SW480 (cell line): ENCODE measurements around the gene NXN.
A peak's percentile ranks its signal among the peaks of the same experiment; 100 is the strongest.
"Not testable (repeated sequence)": the region's sequence is repeated elsewhere in the genome, so short reads cannot be mapped to it uniquely, and the experiment has no call there.

Source experiments
- DNase-seq: peaks from one replicate; pipeline ENCODE4 v3.0.0-alpha.2; 2016; ENCODE audit warnings: low spot score

NXN gene

DNA sequence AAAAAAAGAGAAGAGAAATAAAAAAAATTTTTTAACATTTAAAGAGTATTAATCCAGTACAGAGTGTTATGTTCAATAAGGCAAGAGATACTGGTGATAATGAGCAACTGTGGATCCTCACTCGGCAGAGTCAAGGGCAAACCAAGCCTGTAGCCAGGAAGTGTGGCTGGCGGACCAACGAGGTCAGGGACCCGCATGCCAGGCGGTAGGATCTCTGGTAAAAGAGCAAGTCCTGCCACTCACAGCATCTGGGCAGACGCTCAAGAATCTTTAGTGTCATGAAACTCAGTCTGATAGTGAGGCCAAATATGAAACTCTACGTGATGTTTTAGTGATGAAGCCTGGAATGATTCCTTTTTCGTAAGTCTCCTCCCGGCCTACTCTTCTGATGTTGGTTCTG is 219.2 kb downstream of the NXN start:
- no peak for DNase-seq

DNA sequence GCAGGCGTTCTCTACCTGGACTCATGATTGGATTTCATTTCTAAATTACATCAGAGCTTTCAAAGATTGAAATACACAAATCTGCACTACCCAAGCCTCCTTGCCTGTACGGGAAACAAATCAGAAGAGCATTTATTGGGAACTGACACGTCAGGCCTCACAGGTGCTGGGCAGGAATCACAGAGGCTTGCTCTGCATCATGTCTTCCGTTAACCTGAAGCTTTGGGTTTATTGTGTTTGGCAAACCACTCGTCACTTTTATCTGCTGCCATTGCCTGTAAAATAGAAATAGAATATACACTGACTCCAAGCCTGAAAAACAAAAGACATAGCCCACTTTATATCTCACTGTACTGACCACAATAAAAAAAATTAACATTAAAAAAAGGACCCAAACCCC is 219.6 kb downstream of the NXN start:
- no peak for DNase-seq

DNA sequence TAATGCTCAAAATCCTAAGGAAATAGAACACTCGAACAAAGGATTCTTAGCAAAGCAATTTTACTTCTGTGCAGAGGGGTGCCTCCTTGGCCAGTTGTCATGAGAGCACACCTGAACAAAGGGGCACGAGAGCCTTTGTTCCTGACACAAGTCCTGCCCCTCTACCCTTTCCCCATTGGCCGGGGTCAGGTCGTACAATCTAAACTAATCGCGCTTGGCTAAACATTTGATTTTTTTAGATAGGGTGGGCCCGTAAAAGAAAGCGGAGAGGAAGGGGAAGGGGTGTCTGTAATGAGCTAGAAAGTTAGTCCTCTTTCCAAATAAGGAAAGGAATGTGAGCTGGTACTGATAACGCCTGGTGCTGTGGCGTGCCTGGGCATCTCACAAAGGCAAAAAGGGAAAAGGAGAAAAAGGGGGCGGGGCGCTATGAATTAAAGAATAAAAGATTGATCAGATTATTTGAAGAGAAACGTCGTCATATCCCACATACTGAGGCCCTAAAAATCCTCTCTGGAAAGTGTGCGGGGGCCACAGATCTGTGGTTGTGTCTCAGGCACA is 223.5 kb downstream of the NXN start:
- not testable (repeated sequence) for DNase-seq

DNA sequence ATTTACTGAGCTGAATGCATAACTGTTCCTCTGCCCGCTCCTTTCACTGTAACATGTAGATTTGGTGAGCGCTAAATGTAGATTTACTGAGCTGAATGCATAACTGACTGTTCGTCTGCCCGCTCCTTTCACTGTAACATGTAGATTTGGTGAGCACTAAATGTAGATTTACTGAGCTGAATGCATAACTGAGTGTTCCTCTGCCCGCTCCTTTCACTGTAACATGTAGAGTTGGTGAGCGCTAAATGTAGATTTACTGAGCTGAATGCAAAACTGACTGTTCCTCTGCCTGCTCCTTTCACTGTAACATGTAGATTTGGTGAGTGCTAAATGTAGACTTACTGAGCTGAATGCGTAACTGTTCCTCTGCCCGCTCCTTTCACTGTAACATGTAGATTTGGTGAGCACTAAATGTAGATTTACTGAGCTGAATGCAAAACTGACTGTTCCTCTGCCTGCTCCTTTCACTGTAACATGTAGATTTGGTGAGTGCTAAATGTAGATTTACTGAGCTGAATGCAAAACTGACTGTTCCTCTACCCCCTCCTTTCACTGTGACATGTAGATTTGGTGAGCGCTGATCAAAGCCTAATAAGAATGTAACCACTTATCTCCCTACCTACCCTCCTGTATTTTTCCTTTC is 224.1 kb downstream of the NXN start:
- not testable (repeated sequence) for DNase-seq

DNA sequence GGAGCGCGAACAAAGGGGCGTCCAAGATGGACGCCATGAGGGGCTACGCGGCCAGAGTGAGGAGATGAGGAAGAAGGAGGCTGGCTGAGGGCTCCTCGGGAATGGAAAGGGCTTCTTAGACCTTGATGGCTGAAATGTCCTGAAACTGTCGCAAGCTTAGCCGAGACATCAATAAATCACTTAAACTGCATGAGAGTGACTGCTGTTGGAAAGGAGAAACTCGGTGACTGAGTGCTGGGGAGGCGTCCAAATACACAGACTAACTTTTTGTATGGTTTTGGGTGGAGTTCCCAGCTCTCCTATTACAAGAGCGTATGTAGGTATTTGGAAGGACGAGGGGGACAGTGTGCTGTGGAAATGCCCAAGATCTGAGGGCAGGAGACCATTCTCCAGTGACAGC is 226.2 kb downstream of the NXN start:
- DNase-seq, result no peak

DNA sequence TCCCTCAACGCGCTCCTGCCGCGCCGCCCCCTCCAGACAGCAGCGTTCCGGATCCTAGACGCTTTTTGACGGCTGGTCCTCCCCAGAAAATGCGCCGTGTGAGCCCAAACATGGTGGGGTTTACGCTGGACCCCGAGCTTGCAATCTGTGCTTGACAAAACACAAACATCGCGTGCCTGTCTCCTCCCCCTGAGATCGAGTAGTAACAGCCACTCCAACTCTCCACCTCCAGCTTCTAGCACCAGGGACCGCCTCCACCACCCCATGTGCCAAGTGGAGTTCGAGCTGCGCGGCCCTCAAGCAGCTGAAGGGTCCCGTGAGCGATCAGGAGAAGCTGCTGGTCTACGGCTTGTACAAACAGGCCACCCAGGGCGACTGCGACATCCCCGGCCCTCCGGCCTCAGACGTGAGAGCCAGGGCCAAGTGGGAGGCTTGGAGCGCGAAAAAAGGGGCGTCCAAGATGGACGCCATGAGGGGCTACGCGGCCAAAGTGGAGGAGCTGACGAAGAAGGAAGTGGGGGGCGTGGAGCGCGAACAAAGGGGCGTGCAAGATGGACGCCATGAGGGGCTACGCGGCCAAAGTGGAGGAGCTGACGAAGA is 226.9 kb downstream of the NXN start:
- DNase-seq, result peak; percentile 21

DNA sequence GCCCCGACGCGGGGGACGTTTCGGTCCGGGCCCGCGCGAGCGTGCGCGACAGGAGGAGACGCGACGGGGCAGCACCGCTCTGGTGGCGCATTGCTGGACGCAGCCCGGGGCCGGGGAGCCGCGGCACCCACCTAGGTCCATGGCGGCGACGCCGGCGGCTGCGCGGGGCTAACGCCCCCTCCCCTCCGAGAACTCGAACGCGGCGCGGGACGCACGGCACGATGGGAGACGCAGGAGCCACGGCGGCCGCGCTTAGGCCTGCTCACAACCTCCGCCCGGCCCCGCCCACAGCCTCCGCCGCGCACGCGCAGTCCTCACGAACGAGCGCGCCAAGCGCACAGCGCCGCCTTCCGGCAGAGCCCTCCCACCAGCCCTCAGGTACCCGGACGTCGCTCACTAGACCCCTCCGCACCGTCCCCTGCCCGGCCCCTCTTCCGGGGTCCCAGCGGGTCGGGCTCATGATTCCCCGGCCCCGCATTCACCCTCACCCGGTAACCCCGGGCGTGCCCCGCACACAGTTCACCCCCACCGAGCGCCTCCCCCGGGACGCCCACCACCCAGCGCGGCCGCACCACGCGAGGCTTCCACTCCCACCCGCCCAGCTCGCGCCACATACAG is 227.5 kb downstream of the NXN start, which contains the start of gene GEMIN4:
TSS of gene GEMIN4 (minus strand) at position 263 of the 618 bp plus-strand sequence. CDS start at position 141, 122 bp downstream.
- peak; percentile 78 for DNase-seq

DNA sequence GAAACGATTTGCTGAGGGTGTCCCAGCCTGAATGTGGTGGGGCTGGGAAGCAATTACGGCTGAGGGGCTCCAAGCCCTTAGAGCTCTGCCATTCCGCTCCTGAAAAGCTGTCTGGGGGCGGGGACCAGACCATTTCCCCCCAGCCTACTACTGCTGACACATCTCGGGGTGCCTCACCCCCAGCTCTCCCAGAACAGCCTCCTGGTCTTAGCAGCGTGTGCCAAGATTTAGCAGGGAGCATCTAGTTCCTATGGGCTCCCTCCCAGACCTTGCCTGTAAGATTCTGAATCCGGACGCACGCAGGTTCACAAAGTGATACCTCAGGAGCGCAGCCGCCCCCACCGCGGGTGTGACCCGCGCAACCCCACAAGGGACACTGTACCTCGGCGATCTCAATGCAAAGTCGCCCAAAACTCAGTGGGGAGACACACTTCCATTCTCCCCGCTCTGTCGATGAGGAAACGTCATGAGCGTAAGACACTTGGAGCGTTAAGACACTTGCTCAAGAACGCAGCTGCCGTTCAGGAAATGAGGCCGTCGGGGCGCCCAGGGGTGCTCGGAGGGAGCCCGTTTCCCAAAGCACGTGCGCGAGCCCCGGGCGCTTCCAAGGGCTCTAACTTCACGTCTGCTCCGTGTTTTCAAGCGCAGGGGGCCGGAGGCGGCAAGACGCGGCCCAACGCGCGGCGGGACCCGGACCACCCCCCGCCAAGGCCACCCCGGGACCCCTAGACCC is 228.1 kb downstream of the NXN start:
- peak; percentile 41 for DNase-seq

DNA sequence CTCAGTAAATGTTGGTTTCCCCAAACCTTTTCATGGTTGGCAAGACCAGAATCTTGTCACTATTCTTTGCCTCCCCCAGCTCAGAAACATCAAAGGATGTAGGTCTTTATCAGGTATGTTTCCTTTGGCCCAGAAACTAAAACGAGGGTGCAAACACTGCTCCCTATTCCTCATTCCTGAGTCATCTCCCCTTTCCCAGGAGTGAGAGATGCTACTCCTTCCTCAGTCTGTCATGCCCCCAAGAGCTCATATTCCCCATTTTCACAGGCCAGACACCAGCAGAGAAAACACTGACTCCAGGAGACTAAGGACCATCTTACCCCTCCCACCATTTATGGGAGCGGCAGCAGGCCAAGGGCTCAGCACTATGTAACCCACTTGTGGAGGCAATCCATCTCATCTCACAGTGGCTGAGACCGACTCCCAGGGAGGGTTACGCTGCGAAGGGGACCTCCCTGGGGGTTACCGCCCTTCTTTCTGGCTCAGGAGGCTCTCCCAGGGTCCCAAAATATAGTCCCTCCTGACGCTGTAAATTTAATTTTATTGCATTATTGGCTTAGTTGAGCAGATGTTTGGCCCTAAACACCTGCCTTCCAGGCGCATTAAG is 229.0 kb downstream of the NXN start:
- no peak for DNase-seq

DNA sequence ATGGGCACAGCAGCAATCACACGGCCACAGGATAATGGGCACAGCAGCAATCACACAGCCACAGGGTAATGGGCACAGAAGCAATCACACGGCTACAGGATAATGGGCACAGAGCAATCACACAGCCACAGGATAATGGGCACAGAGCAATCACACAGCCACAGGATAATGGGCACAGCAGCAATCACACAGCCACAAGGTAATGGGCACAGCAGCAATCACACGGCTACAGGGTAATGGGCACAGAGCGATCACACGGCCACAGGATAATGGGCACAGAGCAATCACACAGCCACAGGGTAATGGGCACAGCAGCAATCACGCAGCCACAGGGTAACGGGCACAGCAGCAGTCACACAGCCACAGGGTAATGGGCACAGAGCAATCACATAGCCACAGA is 230.2 kb downstream of the NXN start:
- not testable (repeated sequence) for DNase-seq
